Spleen (tissue), 11 donors: ENCODE measurements around the gene CYGB. TPM values are rescaled to one million over a fixed set of nuclear protein-coding genes. Genes with fewer than 3 reads are reported as not detected.

ENCODE experiments used
- DNase-seq: peaks from one replicate; pipeline ENCODE4 v3.0.0-alpha.2; 2020
- H3K27ac ChIP-seq, 8 donors: fragments of 200-600 bp; sonication (generic) in 7 of 8; 1 replicate in 4 of 8; 2 replicates in 4 of 8; pipeline versions ENCODE4 v1.5.0 to v1.8.0; 2016 to 2021; ENCODE audit warnings: inconsistent platforms in 4 of 8, mild to moderate bottlenecking in 4 of 8, moderate library complexity in 1 of 8
- H3K27me3 ChIP-seq, 7 donors: fragments of 200-600 bp; sonication (generic) in 6 of 7; replicated peaks in 1 of 7; 1 replicate in 4 of 7; 2 replicates in 3 of 7; pipeline versions ENCODE4 v1.5.0 to v1.8.0; 2016 to 2021; ENCODE audit warnings: inconsistent platforms in 3 of 7, mild to moderate bottlenecking in 1 of 7
- H3K36me3 ChIP-seq, 6 donors: fragments of 200-600 bp; sonication (generic) in 5 of 6; 1 replicate in 4 of 6; 2 replicates in 2 of 6; pipeline versions ENCODE4 v1.5.0 to v1.8.0; 2016 to 2021; ENCODE audit warnings: inconsistent platforms in 2 of 6
- H3K4me1 ChIP-seq, 6 donors: fragments of 200-600 bp; sonication (generic) in 5 of 6; 1 replicate in 3 of 6; 2 replicates in 3 of 6; pipeline versions ENCODE4 v1.5.0 to v1.8.0; 2016 to 2021; ENCODE audit warnings: inconsistent platforms in 3 of 6
- H3K4me3 ChIP-seq, 8 donors: fragments of 200-600 bp; sonication (generic) in 7 of 8; 1 replicate in 4 of 8; 2 replicates in 4 of 8; pipeline versions ENCODE4 v1.5.0 to v1.8.0; 2016 to 2021; ENCODE audit warnings: inconsistent platforms in 4 of 8, mild to moderate bottlenecking in 4 of 8, moderate library complexity in 2 of 8
- H3K9me3 ChIP-seq, 8 donors: fragments of 200-600 bp; sonication (generic) in 7 of 8; 1 replicate in 4 of 8; 2 replicates in 4 of 8; pipeline versions ENCODE4 v1.5.0 to v1.8.0; 2016 to 2021; ENCODE audit warnings: inconsistent platforms in 4 of 8
- POLR2A ChIP-seq, 3 donors: fragments of 450-650 bp; IDR thresholded peaks; one replicate each; pipeline ENCODE4 v1.5.1; 2017; ENCODE audit warnings: antibody characterized with exemption in 3 of 3, mild to moderate bottlenecking in 1 of 3
- POLR2AphosphoS5 ChIP-seq, 3 donors: sonication (generic); formaldehyde crosslinking; IDR thresholded peaks; one replicate each; pipeline ENCODE4 v1.5.1; 2017; ENCODE audit warnings: antibody characterized with exemption in 3 of 3
- WGBS, 5 donors: extraction: QIAGEN DNeasy Blood & Tissue Kit in 3 of 5; methylation state at CpG; one replicate each; pipeline versions ENCODE4 v1.1.5 to v1.1.7; 2013 to 2018; 5-methylcytosine and 5-hydroxymethylcytosine counted together
- intact Hi-C: fragments of 100-400 bp; cut with DNase I; formaldehyde crosslinking; loops from one replicate; pipeline ENCODE4 v1.15.0; 2023; ENCODE audit warnings: low total_unique reads
- polyA plus RNA-seq, 3 donors: library from polyadenylated mRNA; stranded (reverse); fragments of 200-250 nt; gene quantifications; one replicate each; pipeline ENCODE4 v1.2.1, GENCODE V29; 2013
- total RNA-seq, 7 donors: library from RNA; depleted of rRNA in 3 of 7; stranded (reverse); fragments of >200 nt in 3 of 7; fragmentation: NEBNext Ultra II Directional in 4 of 7; extraction: Animal tissue kit (Norgen Biotek cat#: 25700) in 4 of 7; gene quantifications; one replicate each; pipeline versions ENCODE4 v1.1.0 to v1.2.1, GENCODE V29; 2016 to 2021
- TF ChIP-seq, protein P1 (sequence below), 11 experiments: fragments of 200-600 bp in 7 of 11; fragments of 450-650 bp in 4 of 11; sonication (generic) in 4 of 11; IDR thresholded peaks in 8 of 11; conservative IDR thresholded peaks in 3 of 11; 1 replicate in 7 of 11; 2 replicates in 4 of 11; pipeline versions ENCODE4 v1.4.0 to v1.8.0; 2016 to 2021; ENCODE audit warnings: antibody characterized with exemption in 11 of 11, inconsistent platforms in 4 of 11, mild to moderate bottlenecking in 1 of 11
- donor health status: healthy with polysubstance abuse.
- donor health status: DM: no; HTN: no; CAD: no; lungs with moderate emphysema.
- donor health status: DM: no; HTN: no; CAD: no.
- donor health status: Bipolar disorder and iron deficiency.
- donor health status: healthy.
- donor health status: DM: no; HTN: no; CAD: no.
- donor health status: DM: yes; HTN: yes; CAD: no.

Gene CYGB
- total and polyA plus RNA-seq, 10 donors: 3.5 to 21.0 (median 7.7) TPM

- intact Hi-C loops: no loop called here
- peak; percentile 86 for DNase-seq
- WGBS, 5 donors: 0 to 3% (median 1%) methylated on average over 25 to 62 of the region's 62 CpGs
- Histone ChIP-seq H3K27me3 (peaks cover 0 to 60% (median 12%) of the 10 kb centered on the region in 7 donors), H3K27ac (peak overlapping the region; percentile 19 to 87 (median 74)), H3K36me3 (no peaks in the 10 kb centered on the region), H3K4me1 (peaks cover 7 to 34% (median 29%) of the 10 kb centered on the region in 6 donors), H3K9me3 (no peaks in the 10 kb centered on the region), H3K4me3 (peak overlapping the region; percentile 42 to 74 (median 57))
- TF ChIP-seq POLR2AphosphoS5 (IDR thresholded peaks at IDR 0.05) (peak; percentile 21 to 72 (median 58)), POLR2A (IDR thresholded peaks at IDR 0.05) (no peak)
- TF ChIP-seq, protein P1, sequence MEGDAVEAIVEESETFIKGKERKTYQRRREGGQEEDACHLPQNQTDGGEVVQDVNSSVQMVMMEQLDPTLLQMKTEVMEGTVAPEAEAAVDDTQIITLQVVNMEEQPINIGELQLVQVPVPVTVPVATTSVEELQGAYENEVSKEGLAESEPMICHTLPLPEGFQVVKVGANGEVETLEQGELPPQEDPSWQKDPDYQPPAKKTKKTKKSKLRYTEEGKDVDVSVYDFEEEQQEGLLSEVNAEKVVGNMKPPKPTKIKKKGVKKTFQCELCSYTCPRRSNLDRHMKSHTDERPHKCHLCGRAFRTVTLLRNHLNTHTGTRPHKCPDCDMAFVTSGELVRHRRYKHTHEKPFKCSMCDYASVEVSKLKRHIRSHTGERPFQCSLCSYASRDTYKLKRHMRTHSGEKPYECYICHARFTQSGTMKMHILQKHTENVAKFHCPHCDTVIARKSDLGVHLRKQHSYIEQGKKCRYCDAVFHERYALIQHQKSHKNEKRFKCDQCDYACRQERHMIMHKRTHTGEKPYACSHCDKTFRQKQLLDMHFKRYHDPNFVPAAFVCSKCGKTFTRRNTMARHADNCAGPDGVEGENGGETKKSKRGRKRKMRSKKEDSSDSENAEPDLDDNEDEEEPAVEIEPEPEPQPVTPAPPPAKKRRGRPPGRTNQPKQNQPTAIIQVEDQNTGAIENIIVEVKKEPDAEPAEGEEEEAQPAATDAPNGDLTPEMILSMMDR (IDR thresholded peaks at IDR 0.05 in 8 of 11, conservative IDR thresholded peaks at IDR 0.05 in 3 of 11): no peak
These were observed 47.6 kb upstream of the CYGB start for GRCh38 chr17:76585033-76585648.

DNA sequence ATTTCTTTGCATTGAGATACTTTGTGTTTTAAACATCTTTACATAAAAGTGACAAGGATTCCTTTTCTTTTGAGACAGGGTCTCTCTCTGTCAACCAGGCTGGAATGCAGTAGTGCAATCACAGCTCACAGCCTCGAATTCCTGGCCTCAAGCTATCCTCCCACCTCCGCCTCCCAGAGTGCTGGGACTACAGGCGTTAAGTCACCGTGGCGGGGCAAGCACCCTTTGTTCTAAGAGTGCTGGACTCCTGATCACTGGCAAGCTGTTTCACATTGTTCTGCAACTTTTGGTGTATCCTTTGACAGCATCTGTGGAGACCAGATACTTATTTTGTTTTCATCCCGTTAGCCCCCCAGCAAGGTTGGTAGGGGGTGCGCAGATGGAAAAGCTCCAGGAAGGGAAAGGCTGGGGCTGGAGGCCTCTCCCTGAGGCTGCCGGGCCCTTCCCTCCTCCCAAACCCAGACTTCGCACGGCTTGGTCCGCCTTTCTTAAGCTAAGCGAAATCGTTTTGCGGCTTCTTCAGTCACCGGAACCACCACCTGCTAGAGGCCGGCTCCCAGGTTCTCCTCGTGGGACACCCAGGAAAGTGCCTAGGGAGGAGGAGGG, 47.0 kb upstream of the CYGB start:
- no peak for TF ChIP-seq POLR2AphosphoS5 (IDR thresholded peaks at IDR 0.05)
- TF ChIP-seq, protein P1 (IDR thresholded peaks at IDR 0.05 in 8 of 11, conservative IDR thresholded peaks at IDR 0.05 in 3 of 11): no peak
- no peak for TF ChIP-seq POLR2A (IDR thresholded peaks at IDR 0.05)
- peak overlapping the region; percentile 42 to 74 (median 57) for H3K4me3 ChIP-seq
- no peak for DNase-seq
- WGBS, 5 donors: 26 to 29% (median 28%) methylated on average over 17 of the region's 17 CpGs
- H3K9me3 ChIP-seq: no peaks in the 10 kb centered on the region
- intact Hi-C loops: no loop called here
- no peaks in the 10 kb centered on the region for H3K36me3 ChIP-seq
- H3K27ac ChIP-seq: peak overlapping the region in 7 of 8 donors; percentile 67 to 87 (median 80)
- H3K4me1 ChIP-seq: peaks cover 7 to 34% (median 29%) of the 10 kb centered on the region in 6 donors
- H3K27me3 ChIP-seq: peaks cover 0 to 57% (median 12%) of the 10 kb centered on the region in 7 donors

- H3K36me3 ChIP-seq: no peaks in the 10 kb centered on the region
- no peak overlapping the region for H3K27ac ChIP-seq
- 31 to 63% (median 32%) methylated on average over 3 of the region's 3 CpGs for WGBS, 5 donors
- H3K27me3 ChIP-seq: peaks cover 0 to 39% (median 12%) of the 10 kb centered on the region in 7 donors
- peaks cover 7 to 34% (median 29%) of the 10 kb centered on the region in 6 donors for H3K4me1 ChIP-seq
- DNase-seq: no peak
- intact Hi-C loops: no loop called here
- no peaks in the 10 kb centered on the region for H3K9me3 ChIP-seq
- TF ChIP-seq, protein P1 (IDR thresholded peaks at IDR 0.05 in 8 of 11, conservative IDR thresholded peaks at IDR 0.05 in 3 of 11): no peak
- TF ChIP-seq POLR2AphosphoS5 (IDR thresholded peaks at IDR 0.05) (no peak), POLR2A (IDR thresholded peaks at IDR 0.05) (no peak)
- H3K4me3 ChIP-seq: no peak overlapping the region
These were observed 45.2 kb upstream of the CYGB start for GRCh38 chr17:76582660-76583059.

GRCh38 chr17:76581515-76581914, 44.0 kb upstream of the CYGB start:
- Histone ChIP-seq H3K27ac (no peak overlapping the region), H3K4me1 (peaks cover 7 to 25% (median 22%) of the 10 kb centered on the region in 6 donors), H3K9me3 (no peaks in the 10 kb centered on the region), H3K27me3 (peaks cover 0 to 27% (median 10%) of the 10 kb centered on the region in 7 donors), H3K36me3 (no peaks in the 10 kb centered on the region), H3K4me3 (no peak overlapping the region)
- no peak for DNase-seq
- TF ChIP-seq, protein P1 (IDR thresholded peaks at IDR 0.05 in 8 of 11, conservative IDR thresholded peaks at IDR 0.05 in 3 of 11): no peak
- TF ChIP-seq POLR2AphosphoS5 (IDR thresholded peaks at IDR 0.05) (no peak), POLR2A (IDR thresholded peaks at IDR 0.05) (no peak)
- intact Hi-C loops: no loop called here
- 84 to 95% (median 86%) methylated on average over 5 of the region's 5 CpGs for WGBS, 5 donors
